CD4-positive, alpha-beta T cell treated with Interleukin-6 at 100 ng/mL for 8 hours (primary cell): ENCODE measurements around the gene NAA10.

ENCODE experiments used
- DNase-seq: peaks from one replicate; pipeline ENCODE4 v3.0.0-alpha.2; 2020; ENCODE audit warnings: mixed read lengths, low spot score

Gene NAA10

DNA sequence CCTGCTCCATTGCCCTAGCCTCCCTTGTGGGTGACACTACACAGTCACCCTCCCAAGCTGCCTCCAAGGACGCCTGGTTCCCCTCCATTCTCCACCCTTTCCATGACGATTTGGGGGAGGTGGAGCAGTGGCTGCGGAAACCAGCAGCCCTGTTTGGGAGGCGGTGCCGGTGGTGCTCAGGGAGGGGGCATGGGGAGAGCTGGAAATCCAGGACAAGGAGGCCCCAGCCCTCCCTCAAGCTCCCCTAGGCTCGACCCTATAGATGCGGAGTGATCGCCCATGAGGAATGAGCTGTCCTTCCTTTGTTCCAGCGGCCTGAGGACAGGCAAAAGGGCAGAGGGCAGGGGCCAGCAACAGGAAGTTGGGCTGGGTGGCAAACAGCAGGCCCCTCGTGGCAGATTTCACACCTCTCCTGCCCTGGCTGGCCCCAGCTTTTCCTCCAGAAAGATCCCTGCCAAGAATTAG, 13.2 kb upstream of the NAA10 start:
- DNase-seq = no peak

DNA sequence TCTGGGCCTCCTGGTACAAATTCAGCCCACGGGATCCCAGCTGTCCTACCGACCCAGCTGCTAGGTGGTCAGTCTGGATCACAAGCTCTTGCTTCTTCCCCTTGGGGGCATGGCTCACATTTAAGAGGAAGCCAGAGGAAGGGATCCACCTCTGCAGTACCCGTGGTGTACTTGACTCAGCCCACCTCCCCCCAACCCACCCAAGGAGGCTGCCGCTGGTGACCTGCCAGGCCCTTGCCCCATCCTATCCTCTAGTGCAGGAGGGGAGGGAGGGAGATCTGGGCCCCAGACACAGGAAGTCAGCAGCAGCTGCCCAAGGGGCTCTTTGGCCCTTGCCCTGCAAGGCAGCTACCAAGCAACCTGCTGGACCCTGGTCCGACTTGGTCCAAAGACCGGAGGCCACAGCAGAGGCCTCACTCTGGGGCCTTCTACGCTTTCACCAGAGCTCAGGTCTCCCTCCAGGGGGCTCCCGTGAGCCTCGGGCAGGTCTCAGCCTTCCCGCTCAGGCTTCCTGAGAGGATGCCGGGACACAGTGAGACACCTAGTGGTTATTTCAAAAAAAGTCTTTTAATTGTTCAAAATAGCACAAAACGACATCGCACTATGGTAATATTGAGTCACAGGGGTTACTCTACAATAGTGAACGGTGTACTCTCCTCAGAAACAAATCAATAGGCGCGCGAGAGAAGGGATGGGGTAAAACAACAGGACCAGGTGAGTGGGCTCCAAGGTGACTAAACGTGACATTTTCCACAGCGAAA, 12.4 kb upstream of the NAA10 start:
- peak; percentile 84 for DNase-seq

DNA sequence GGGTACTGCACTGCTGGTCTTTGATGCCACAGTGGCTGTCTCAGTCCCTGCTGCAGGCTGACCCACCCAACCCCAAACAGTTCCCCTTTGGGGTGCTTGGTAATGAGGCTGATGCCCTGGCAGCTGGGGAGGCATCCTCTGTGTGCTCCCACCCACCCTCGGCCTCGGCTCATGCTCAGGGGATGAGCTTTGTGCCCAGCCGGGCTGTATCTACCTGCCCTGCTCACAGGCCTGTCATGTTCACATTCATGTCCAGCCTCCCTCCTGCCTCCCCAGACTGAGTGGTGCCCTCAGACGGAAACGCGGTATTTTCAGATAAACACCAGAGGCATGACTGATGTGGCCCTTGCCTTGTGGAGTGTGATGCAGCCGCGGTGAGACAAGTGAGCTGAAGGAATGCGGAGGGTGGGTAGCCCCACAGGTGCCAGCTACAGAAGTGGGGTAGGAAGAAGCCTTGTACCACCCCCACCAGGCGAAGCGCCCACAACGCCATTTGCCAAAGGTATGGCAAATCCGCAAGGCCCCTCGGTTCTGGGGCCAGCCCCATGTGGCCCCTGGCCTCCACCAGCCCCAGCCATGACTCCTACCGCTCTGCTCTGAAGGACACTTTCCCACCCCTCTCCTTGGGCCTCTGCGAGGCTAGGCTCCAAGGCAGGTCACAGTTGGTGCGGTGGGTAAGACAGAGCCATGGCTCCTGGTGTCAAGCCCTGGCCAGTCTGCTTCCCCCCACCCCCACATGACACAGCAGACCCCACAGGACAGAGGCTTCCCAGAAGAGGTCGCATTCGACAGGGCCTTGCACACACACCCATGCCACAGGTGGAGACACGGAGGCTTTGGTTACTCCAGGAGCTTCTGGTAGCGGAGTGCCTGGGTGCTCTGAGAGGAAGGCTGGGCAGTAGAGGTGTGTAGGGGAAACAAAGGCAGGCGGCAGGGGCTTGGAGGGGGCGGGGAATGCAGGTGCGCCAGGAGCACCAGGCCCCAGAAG, 11.4 kb upstream of the NAA10 start:
- no peak for DNase-seq

DNA sequence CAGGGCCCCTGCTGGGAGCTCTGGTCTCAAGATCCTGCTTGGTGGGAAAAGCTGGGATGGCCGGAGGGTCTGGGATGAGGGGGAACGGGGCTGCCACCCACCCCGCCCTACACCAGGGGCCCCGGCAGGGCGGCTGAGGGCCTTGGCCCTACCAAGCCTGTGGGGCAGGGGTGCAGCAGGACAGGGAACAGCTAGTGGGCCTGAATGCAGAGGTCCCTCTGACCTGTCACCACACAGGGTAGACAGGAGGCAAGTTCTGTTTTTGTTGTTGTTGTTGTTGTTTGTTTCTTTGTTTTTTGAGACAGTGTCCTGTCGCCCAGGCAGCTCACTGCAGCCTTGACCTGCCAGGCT, 9.9 kb upstream of the NAA10 start:
- DNase-seq = no peak

DNA sequence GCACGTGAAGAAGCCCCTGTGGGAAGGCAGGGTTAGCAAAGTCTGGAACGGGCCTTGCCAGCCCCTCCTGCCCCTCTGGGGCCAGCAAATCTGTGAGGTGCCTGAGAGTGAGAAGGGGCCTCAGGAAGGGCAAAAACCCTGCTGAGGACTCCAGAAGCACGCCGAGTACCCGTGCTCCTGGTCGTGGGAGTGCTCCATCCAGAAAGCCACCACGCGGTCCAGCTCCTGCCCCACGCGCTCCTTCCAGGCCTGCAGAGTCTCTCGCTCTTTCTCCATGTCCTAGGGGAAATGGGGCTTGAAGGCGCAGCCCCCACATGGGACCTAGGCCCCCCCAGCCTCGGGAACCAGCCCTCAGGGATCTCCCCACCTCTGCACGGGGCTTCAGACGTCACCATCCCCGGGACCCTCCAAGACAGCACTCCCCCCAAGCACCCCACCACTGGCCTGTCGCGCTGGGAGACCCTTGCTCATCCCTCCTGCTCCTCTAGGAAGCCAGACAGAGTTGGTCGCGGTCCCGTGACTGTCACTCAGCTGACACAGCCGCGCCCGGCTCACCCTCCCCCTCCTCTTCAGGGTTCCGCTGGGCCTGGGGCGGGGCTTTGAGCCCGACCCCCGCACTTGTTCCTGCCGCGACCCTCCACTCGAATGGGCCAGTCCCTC, 9.4 kb upstream of the NAA10 start, which contains the start of gene RENBP:
TSS of gene RENBP (minus strand) at position 504 of the 660 bp plus-strand sequence. CDS start at position 471, 33 bp downstream.
- DNase-seq = peak; percentile 47

DNA sequence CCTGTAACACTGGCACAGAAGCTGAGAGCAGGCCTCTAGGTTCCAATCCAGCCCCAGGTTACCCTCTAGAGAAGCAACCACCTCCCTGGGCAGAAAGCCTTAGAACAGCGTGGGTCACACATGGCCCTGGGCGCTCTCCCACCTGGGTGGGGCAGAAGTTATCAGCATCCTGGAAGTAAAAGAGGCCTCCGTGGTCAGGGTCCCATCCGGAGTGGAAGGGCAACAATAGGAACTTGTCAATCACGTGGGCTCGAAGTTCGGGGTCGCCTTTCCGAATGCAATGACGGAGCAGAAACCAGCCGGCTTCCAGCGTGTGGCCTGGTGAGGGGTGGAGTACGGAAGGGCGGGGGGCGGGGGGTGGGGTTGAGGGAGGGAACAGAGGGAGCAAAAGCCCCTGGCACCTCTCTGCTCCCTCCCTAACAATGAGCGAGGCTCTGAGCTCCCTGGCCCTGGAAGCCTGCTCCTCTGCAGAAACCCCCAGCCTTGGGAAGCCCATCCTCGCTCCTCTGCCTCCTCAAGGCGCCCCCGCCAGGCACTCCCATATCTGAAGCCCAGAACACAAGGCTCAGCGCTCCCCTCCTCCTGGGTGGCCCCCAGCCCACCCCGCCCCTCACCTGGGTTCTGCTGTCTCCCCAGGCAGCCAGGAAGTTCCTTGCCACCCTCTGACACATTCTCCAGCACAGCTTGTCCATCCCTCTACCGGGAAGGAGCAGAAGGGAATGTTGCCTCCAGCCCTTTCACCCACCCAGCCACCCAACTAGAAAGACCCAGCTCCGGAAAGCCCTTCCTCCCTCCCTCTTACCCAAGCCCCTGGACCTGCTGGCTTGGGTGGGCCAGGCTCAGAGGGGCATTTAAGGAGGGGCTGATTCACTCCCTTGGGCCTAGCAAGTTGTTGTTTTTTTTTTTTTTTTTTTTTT, 6.8 kb upstream of the NAA10 start:
- no peak for DNase-seq

DNA sequence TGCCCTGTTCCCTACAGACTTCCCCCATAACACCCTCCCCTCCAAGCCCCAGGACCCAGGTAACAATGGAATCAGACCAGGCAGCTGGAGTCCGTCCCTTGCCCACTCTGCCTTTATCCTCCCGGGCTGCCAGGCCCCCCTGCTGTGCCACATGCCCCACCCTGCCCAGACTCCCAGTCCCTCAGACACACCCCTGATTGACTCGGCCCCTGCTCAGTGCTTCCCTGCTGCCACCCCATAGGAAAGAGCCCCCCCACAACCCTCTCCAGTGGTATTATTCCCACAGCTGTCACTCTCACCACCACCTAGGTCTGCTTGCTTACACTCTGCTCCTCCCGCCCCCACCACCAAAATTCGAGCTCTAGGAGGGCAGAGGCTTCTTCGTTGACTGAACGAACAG, 4.7 kb upstream of the NAA10 start:
- DNase-seq = no peak

DNA sequence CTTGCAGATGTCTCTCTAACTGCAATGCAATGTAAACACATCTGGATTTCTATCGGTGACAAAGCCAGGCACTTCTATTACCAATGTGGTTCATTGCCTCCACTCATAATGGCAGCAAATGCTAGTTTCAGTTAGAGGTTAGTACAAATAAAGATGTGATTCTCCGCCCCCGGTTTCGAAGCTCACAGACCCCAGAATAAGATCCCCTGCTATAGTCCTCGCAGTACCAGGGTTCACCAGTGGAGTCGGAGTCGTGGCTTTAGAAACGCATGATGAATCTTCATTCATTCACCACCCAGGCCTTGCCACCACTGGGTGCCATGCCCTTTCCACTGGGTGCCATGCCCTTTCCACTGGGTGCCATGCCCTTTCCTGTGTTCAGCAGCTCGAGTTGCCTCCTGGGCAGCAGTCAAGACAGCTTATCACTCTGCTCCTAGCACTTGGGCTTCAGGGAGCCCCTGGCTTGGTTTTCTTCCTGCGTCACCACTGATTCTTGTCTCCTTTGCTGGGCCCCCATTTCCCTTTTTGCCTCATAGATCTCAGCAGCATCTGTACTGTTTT, 3.5 kb upstream of the NAA10 start:
- no peak for DNase-seq

DNA sequence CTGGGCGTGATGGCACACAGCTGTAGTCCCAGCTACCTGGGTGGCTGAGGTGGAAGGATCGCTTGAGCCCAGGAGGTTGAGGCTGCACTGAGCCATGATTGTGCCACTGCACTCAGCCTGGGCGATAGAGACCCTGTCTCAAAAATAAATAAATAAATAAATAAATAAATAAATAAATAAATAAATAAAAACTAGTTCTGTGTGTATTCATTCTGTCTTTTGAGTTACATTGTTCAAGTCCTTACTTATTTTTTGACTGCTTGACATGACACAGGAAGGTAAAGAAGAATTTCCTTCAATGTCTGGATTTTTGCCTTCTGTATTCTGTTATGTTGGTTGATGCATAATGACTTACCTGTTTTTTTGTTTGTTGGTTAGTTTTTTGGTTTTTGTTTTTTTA, 2.2 kb upstream of the NAA10 start:
- DNase-seq = no peak

DNA sequence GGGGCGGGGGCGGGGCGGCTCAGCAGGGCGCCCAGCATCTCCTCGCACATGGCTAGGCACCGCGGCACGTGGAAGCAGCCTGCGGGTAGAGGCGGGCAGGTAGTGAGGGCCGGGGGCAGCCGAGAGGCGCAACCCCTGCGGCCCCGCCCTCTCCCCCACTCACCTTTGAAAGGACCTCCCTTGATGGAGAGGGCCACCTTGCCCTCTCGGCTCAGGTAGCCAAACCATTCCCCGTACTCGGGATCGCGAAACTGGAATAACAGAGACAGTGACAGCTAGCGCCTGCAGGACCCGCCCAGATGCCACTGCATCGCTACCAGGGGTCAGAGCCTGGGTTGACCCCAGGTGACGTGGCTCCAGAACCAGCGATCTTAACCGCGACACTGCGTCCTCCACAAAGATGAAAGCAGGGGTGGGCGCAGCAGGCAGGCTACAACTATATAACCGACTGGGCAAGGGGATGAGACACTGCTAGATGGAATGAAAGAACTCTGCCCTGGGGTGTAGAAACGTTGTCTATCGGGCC, 552 bp upstream of the NAA10 start:
- no peak for DNase-seq

DNA sequence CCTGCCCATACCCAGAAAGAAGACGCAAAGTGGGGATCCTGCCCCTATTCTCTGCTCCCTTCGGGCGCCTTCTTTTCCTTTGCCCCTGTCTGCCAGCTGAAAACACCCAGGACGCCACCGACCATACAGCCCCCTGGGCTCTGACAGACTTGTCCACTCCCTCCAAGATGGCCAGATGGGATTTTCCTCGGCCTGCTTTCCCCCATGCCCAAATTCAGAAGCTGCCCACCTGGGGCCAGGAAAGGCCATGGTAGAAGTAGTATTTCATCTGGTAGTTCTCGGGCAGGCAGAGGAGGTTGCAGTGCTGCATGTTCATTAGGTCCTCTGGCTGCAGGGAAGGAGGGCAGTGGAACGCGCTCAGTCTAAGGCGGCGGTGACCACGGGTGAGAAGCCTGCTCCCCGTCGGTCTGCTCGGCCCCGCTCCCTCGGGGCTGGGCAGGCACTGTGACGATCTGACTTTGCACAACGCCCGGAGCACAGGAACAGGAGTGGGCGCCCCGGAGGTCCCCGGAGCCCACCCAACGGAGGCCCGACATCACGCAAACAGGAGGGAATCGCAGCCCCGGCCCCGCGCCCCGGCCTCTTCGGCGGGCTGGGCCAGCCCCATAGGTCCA, 582 bp downstream of the NAA10 start:
- no peak for DNase-seq

DNA sequence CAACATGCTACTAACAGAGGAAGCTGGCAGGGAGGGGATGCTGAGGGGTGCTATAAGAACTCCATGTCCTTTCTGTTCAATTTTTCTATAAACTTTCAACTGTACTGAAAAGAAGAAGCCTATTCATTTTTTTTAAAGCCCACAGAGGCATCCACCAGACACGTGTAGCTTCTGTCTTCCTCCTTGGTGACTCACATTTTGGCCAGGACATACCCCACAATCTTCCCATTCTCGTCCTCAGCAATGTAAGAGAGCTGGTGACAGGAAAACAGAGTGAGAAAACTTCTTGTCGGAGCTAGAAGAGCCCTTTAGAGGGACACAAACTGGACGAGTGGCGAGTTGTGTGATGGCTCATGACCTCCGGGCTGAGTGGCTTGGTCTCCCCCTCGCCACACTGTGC, 1.1 kb downstream of the NAA10 start:
- DNase-seq = no peak

DNA sequence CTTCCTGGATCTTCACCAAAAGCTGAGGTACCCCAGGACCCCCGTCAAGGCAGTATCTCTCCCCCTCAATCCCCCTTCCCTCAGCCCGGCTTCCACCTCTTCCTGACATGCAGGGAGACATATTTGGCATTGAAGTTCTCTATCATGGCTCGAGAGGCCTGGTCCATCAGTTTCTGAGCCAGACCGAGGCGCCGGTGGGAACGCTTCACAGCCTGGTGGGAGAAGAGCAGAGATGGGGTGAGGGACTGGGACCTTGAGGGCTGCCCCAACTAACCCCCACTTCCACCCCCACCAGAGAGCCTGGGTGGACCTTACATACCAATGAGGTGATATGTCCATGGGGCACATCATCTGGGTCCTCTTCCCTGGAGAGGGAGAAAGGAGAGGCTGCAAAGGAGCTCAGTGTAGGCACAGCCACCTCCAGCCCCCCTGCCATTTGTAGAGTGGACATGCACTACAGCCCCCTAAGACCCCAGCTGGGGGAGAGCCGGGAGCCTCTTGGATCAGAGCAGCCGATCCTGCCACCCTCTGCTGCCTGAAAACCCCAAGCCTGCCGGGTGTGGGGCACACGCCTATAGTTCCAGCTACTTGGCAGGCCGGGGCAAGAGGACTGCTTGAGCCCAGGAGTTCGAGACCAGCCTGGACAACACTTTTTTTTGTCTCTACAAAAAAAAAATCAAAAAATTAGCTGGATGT, 2.5 kb downstream of the NAA10 start:
- no peak for DNase-seq

DNA sequence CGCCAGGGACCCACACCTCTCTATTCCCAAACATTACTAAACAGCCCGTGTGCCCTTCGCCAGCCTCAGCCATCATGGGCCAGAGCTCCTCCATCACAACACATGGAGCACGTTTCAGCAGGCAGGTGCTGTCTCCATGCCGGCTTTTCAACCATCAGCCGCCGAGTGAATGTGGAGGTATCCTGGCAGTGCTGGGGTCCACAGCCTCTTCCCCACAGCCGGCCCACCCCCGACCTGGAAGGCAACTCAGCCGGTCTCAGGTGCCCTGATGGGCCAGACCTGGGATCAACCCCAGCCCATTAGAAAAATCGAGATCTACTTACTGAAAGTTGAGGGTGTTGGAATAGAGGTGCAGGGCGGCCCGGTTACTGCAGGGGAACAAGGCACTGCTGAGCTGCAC, 3.1 kb downstream of the NAA10 start:
- no peak for DNase-seq

DNA sequence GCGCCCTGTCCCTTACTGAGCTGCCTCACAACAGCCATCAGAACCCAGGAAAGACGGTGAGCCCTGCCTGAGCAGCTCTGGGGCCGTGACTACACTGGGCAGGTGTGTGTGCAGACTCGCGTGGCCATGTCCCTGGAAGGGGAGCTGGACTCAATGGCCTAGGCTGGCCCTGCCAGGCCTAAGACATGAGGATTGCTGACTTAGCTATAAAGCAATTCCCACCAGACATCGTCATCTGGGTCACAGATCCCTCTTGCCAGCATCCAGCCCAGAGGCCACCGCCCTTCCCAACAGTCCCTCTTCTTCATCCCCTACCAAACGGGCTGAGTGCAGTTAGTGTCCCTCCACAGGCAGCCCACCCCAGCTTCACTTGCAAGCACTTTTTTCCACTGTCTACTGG, 3.7 kb downstream of the NAA10 start:
- DNase-seq = no peak

DNA sequence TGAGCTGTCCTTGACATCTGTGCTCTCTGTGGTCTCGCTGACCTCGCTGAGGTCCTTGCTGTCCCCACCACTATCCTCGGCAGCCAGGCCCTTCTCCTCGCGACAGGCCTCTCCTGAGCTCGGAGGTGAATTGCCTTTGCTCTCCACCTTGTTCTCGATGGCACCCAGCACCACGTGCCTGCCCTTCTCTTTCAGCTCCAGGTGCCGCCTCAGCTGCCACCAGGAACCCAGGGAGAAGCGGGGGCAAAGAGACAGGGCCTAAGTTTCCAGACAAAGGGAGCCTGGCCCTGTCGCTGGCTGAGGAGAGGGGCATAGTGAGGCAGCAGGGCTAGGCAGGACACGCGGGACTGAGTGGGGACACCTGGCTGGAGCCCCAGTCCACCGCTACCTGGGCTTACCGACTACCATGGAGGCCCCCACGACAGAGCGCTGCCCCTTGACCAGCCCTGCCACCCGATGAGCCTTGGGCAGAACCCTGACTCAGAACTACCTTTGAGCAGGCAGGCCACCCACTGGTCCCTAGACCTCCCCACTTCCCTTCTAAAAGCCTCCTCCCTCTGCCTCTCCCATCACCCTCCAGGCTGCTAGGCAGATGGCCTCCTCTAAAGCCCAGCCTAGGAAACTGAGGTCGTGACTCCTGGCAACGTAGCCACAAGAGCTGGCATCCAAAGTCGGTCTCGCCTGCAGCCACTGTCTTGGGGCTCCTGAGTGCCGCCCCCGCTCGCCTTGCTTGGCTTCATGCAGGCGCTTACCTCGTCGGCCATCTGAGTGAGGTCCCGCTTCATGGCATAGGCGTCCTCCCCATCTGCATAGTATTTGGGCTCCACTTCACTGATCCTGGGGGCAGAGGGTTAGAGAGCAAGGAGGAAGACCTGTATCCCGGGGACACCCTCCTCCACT, 4.6 kb downstream of the NAA10 start:
- no peak for DNase-seq

DNA sequence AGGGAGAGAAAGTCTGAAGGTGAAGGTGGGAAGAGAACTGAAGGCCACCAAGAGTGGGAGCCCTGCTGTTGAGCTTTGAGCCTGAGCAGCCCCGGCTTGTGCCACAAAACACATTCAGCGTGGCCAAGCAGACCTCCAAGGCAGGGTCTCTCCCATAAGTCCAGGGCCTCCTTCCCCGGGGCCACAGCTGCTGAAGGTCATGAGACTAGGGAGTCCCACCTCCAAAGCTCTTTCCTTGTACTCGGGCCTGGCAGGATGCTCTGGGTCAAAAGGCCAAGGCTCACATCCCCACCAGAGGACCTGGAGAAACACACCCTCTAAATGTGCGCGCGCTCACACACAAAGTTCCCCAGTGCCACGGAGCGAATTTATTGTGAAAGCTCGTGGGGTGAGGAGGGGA, 5.3 kb downstream of the NAA10 start:
- no peak for DNase-seq

DNA sequence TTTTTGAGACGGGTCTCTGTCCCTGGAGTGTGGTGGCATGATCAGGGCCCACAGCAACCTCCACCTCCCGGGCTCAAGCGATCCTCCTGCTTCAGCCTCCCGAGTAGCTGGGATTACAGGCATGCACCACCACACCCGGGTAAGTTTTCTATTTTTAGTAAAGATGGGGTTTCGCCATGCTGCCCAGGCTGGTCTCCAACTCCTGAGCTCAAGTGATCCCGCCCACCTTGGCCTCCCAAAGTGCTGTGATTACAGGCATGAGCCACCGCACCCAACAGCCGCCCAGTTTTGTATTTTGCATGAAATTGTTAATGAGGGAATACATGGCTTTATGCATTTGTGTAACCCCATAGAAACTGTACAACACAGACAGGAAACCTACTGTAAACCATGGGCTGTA, 6.0 kb downstream of the NAA10 start:
- no peak for DNase-seq
